Activated CD8-positive, alpha-beta memory T cell treated with anti-CD3 and anti-CD28 coated beads for 24 hours (primary cell): Measurements from ENCODE around the gene RNF208.

Source experiments
- DNase-seq: peaks from one replicate; pipeline ENCODE4 v3.0.0-alpha.2; 2020

RNF208 gene

DNA sequence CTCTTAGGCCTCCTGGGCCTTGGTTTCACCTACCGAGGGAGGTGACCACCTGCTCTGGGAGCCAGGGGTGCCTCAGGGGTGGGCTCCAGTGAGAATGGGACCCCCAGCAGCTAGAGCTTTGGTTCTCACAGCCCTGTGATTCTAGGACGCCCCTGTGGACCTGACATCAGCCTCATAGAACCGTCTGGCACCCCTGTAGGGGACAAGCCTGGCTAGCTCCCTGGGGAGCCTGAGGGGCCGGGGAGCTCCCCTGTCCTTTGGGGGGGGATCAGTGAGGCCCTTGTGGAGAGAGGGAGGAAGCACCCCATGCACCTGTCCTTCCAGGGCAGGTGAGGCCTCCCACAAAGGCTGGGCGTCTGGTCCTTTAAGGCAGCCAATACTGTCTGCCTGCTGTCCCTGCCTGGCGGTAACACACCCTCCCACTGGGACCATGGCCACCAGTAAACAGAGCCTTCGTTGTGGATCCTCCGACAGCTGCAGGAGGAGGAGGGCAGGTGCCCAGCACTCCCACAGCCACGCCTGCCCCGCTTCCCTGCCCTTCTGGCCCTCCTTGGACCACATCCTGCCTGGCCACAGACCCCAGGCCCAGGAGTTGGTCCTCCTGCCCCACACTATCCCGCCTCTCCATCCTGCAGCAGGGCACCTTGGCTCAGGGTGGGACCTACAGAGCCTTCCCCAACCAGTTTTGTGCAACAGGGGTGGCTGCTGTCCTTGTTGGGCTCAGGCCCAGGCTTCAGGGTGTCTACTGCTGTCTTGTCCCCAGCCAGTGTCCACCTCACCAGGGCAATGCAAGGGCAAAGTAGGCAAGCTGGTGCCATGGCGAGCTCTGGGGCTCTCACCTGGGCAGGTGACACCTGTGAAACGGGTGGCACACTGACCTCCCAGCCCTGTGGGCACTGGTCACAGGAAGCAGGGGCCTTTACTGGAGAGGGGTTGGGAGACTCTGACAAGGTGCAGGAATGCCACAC lies 16.0 kb upstream of the RNF208 start:
- no peak for DNase-seq

DNA sequence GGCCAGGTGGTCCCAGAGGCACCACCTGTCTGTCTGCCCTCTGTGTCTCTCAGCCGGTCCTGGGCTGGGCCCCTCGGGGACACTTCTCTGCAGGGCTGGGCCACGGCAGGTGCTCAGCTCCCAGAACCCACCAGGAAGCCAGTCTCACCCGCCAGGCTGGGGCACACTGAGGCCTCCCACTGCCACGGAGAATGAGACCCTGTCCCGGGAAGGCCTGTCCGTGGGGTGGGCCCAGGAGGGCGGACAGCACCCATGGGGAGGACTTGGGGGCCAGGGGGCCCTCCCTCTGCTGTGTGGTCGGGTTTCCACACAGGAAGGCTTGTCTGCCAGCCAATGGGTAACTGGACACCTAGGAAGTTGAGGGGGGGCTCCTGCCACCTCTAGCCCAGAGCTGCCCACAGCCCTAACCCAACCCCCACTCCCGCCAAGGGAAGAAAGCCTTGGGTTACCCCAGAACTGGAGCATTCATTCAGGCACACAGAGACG lies 14.9 kb upstream of the RNF208 start:
- no peak for DNase-seq

DNA sequence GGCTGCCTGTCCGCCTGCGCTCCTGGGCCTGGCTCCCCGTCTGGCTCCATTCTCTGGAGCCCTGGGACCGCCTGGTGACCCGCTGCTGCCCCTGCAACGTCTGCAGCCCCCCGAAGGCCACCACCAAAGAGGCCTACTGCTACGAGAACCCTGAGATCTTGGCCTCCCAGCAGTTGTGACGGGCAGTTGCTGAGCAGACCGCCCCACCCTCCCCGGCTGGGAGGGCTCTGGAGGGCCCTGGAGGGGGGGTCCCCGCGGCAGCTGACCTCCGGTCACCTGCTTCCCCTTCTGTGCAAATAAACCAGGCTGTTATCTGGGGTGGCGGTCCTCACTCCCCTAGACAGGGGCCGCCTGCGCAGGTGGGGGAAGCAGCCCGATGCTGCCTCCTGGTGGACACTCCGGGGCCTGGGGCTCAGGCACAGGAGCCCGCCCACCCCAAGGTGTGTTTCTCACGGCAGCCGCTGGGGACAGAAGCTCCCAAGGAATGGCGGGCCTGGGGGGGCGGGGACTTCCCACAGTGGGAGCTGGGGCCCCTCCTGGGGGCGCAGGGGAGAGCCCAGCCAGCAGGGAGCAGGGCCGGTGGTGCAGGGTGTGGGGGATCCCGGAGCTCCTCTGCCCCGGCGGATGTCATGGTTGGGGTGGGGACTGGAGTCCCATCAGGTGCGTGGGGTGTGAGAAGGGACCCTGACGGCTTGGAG lies 14.3 kb upstream of the RNF208 start:
- peak; percentile 96 for DNase-seq

DNA sequence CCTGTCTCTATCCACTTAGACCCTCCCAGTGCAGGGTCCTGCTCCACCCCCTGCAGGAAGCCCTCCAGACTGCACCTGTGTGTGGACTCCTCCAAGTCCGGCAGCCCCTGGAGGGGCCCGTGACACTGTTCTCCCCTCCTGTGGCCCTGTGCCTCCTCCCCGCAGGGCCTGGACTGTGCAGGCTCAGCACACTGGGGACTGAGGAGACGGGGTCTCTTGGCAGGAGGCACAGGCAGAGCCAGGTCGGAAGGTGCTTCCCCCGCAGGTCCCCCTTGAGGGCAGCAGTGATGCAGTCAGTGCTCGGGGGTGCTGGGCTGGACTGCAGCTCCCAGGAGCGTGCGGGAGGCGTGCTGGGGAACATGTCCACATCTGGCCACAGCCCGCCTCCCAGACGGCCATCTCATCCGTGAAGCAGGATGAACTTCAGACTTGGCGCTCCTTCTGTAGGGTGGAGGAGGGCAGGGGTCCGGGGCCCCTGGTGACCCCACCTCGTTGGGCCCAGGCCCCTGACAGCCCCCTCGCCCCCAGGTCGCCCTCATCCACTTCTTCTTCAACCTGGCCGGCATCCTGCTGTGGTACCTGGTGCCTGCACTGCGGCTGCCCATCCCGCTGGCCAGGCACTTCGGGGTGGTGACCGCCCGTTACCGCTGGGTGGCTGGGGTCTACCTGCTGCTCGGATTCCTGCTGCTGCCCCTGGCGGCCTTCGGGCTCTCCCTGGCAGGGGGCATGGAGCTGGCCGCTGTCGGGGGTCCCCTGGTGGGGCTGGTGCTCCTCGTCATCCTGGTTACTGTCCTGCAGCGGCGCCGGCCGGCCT lies 13.6 kb upstream of the RNF208 start:
- no peak for DNase-seq

DNA sequence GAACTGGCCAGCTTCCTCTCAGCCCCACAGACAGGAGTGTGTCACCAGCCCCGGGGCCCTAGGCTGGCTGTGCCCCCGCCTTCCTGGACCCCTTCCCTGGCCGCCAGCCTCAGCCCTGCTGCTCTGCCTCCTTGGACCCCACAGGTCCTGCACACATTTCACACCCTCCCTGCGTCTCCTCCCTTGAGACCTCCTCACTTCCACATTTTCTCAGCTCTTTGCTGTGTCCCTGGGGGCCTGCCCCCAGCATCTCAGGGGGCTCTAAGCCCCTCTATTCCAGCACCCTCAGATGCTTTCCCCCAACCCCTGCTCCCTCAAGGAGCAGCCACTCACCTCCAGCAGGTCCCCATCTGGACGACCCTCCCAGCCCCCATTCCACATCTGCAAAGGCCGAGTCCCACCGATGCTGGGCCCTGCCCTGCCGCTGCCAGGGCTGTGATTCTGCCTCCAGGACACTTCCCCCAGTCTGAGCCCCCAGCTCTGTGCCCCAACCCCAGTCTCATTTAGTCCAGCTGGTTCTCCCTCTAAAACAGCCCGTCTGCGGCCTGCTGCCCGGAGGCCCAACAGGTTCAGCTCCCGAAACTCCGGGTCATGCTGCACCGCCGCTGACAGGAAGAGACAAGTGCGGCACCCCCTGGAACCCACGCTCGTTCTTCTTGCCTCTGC lies 12.9 kb upstream of the RNF208 start:
- DNase-seq: no peak

GRCh38 chr9:137234055-137234697 lies 12.1 kb upstream of the RNF208 start:
- DNase-seq: no peak

DNA sequence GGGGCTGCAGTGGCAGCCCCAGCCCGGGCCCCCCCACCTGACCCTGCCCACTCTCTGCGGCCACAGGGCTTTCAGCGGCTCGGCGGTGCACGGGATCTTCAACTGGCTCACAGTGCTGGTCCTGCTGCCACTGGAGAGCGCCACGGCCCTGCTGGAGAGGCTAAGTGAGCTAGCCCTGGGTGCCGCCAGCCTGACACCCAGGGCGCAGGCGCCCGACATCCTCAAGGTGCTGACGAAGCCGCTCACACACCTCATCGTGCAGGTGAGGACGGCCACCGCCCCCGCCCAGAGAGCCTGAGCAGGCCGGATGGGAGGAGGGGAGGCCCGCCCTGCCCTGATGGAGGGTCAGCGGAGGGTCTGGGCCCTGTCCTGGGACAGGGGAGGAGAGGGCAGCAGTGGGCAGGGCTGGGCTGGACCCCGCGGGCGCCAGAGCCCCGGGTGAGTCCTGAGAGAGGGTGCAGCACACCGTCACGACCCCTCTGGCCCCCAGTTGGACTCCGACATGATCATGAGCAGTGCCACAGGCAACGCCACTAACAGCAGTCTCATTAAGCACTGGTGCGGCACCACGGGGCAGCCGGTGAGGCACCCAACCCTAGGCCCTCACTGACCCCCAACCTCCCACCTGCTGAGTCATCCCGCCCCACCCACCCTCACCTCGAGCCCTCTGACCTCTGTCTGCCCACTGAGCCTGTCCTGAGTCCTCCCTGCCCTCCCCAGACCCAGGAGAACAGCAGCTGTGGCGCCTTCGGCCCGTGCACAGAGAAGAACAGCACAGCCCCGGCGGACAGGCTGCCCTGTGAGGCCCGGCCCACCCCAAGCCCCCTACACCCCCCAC lies 11.3 kb upstream of the RNF208 start:
- no peak for DNase-seq

- DNase-seq: no peak
Observed at GRCh38 chr9:137232510-137232909, 10.5 kb upstream of the RNF208 start.

DNA sequence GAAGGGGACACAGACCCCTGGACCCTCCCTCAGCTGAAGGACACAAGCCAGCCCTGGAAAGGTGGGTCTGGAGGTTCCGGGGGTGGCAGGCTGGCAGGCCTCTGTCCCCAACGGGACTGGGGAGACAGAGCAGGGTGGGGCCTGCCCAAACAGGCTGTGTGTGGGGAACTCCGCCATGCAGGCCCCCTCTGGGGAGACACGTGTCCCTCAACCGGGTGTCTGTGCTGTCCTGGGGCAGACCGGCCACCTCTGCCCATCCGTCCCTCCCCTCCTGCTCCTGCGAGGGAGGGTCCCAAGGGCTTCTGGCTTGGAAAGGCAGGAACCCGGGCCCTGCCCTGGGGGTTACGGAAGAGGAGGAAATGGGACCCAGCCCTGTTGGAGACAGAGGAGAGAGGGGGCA lies 10.1 kb upstream of the RNF208 start:
- no peak for DNase-seq

DNA sequence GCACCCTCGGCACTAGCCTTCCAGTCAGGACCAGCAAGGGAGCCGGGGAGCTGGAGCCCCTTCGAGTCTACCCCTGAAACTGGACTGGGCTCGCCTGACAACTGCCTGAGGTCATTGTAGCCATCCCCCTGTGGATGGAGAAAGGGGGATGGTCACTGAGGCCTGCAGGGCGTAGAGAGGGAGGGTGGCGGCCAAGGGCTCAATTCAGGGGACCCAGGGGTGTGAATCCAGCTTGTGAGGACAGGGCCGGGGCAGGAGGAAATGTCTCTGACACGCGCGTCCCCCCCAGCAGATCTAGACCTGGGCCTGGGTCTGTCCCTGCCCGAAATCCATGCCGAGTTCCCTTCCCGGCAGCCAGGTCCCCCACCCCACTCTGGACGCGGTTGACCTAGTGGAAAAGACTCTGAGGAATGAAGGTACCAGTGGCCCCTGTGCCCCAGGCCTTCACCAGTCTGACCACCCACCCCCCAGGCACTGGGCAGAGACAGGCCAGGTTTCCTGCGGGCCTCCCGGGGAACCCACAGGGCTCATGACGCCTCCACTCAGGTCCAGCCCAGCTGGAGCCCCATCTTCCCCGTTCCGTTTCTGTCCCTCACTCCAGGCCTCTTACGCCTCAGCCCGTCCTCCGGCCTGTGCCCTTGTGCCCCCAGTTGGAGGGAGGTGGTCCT lies 9.5 kb upstream of the RNF208 start:
- no peak for DNase-seq

DNA sequence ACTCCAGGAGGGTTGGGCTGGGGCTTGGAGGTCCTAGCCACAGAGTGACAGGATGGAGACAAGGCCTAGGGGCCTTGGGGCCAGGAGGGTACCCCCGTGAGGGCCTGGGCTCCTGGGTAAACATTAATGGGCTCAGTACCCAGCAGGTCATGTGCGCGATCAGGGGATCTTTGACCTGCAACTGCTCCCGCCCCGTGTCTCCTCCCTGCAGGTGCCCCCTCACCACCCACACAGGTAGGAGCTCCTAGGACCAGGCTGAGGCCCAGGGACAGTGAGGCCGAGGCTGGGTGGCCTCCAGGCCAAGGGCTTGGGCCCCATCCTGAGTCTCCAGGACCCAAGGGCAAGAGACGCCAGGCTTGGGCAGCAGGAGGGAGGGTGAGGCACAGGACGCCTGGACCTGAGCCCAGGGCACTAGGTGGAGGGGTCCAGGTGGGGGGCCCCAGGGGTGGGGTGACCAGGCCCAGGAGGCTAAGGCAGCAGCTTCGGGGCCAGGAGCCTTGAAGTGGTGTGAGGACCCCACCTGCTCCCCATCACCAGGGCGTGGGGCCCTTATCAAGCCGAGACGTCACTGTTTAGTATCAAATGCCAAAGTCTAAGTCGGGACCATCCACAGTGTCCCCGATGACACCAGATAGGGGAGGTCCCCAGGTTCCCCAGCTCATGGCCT lies 8.8 kb upstream of the RNF208 start, which contains the start of gene SLC34A3:
Gene SLC34A3, plus strand, starts transcription at position 197 of the 667 bp plus-strand sequence. CDS start 802 bp downstream, outside the sequence.
- DNase-seq: no peak

- no peak for DNase-seq
Observed at GRCh38 chr9:137229903-137230704, 8.1 kb upstream of the RNF208 start.

GRCh38 chr9:137228968-137229896 lies 7.2 kb upstream of the RNF208 start:
- no peak for DNase-seq

GRCh38 chr9:137228506-137228967 lies 6.5 kb upstream of the RNF208 start:
- DNase-seq: no peak

DNA sequence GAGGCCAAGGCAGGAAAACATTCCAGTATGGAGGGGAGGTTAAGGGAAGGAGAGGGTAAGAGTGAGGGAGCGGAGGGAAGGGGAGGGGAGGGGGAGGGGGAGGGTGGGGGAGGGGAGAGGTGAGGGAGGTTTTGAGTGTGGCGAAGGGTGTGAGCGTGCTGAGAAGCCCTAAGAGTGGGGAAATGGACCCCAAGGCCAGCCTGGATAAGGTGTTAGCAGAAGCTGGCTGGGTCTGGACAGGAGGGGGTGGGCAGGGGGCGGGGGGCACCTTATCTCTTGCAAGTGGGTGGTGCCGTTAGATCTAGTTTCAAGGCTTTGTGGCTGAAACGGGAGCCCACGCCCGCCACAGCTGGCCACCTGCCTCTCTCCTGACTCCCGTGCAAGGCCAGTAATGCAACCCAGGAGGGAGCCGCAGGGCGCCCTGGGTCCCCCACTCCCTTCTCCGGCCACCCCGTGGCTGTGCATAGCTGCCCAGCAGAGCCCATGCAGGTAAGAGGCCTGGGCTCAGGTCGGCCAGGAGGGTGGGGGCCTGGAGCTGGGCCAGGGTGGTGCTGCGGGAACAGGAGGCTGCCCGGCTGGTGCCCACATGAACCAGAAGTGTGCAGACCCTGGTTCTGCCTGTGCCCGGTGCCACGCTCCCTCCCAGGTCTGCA lies 5.9 kb upstream of the RNF208 start:
- DNase-seq: no peak

GRCh38 chr9:137227054-137227852 lies 5.2 kb upstream of the RNF208 start, which contains the start of gene RNF224:
Gene RNF224 (plus strand): TSS chr9:137227502. CDS start chr9:137228336, 834 bp downstream.
- DNase-seq: peak; percentile 92
